B cell (primary cell): ENCODE results near the gene TSSK2. TPM values are rescaled to one million over a fixed set of nuclear protein-coding genes. Genes with fewer than 3 reads are reported as not detected.

Experiments used
- ATAC-seq: fragments of 200-7000 bp; cut with Tn5 transposase; one replicate; pipeline ENCODE4 v1.10.0; 2021; ENCODE audit warnings: low read depth, mild to moderate bottlenecking, moderate number of reproducible peaks, moderate library complexity
- CTCF ChIA-PET: fragments of 350-600 bp; sonication (Branson Sonifier 250); formaldehyde crosslinking; loops from one replicate; lab custom pipeline; 2021; ENCODE audit warnings: antibody characterized with exemption, inconsistent platforms; lab: Charles Lee
- POLR2A ChIA-PET: fragments of 350-600 bp; sonication (Branson Sonifier 250); formaldehyde crosslinking; loops from one replicate; lab custom pipeline; 2021; ENCODE audit warnings: antibody characterized with exemption; lab: Charles Lee
- DNase-seq: peaks from one replicate; pipeline ENCODE4 v3.0.0; 2013
- H2AFZ ChIP-seq: 2 replicates; pipeline ENCODE4 v1.6.1; 2012; ENCODE audit warnings: mild to moderate bottlenecking, low read depth, low read length; ENCODE audit not compliant: insufficient read depth, poor library complexity, severe bottlenecking
- H3K27ac ChIP-seq, 2 donors: 1 replicate in 1 of 2; 2 replicates in 1 of 2; pipeline ENCODE4 v1.5.1; 2012 to 2013; ENCODE audit warnings: low read length in 2 of 2, mild to moderate bottlenecking in 2 of 2, moderate library complexity in 1 of 2
- H3K27me3 ChIP-seq, 4 experiments: fragments of 200-600 bp in 1 of 4; sonication (generic) in 1 of 4; replicated peaks in 1 of 4; 1 replicate in 2 of 4; 2 replicates in 2 of 4; pipeline versions ENCODE4 v1.6.1 to v1.7.0; 2013 to 2016; ENCODE audit warnings: low read length in 3 of 4, mild to moderate bottlenecking in 2 of 4, mixed read lengths in 1 of 4, moderate library complexity in 1 of 4; ENCODE audit not compliant: insufficient read depth in 4 of 4, control insufficient read depth in 3 of 4; ENCODE audit errors: control extremely low read depth in 1 of 4
- H3K36me3 ChIP-seq, 2 experiments: replicated peaks in 1 of 2; 1 replicate in 1 of 2; 2 replicates in 1 of 2; pipeline versions ENCODE4 v1.6.1 to v1.7.1; 2013; ENCODE audit warnings: low read length in 1 of 2; ENCODE audit not compliant: insufficient read depth in 2 of 2, control insufficient read depth in 1 of 2; ENCODE audit errors: control extremely low read depth in 1 of 2, extremely low read depth in 1 of 2
- H3K4me1 ChIP-seq, 2 donors: fragments of 200-600 bp in 1 of 2; sonication (generic) in 1 of 2; 1 replicate in 1 of 2; 2 replicates in 1 of 2; pipeline versions ENCODE4 v1.5.1 to v1.6.1; 2013 to 2017; ENCODE audit warnings: low read length in 2 of 2; ENCODE audit not compliant: control insufficient read depth in 2 of 2, insufficient read depth in 2 of 2
- H3K4me2 ChIP-seq: replicated peaks from 2 replicates; pipeline ENCODE3; 2012; ENCODE audit warnings: mild to moderate bottlenecking, low read depth, low read length; ENCODE audit not compliant: poor library complexity, severe bottlenecking
- H3K4me3 ChIP-seq, 5 experiments: fragments of 200-600 bp in 1 of 5; sonication (generic) in 1 of 5; 1 replicate in 3 of 5; 2 replicates in 2 of 5; pipeline versions ENCODE4 v1.5.1 to v1.7.0; 2011 to 2016; ENCODE audit warnings: low read length in 4 of 5, mild to moderate bottlenecking in 4 of 5, low read depth in 2 of 5, control low read depth in 1 of 5, moderate library complexity in 1 of 5; ENCODE audit not compliant: insufficient read depth in 1 of 5; ENCODE audit errors: control extremely low read depth in 1 of 5, extremely low read depth in 1 of 5
- H3K79me2 ChIP-seq: fragments of 200-600 bp; sonication (generic); one replicate; pipeline ENCODE4 v1.6.0; 2016; ENCODE audit warnings: low read length; ENCODE audit not compliant: control insufficient read depth, insufficient read depth
- H3K9ac ChIP-seq: fragments of 200-600 bp; sonication (generic); 2 replicates; pipeline ENCODE4 v1.6.1; 2017; ENCODE audit warnings: mild to moderate bottlenecking, low read length, moderate library complexity
- H3K9me3 ChIP-seq, 3 donors: one replicate each; pipeline versions ENCODE4 v1.6.1 to v1.7.1; 2013; ENCODE audit warnings: low read length in 2 of 3; ENCODE audit not compliant: control insufficient read depth in 2 of 3, insufficient read depth in 1 of 3; ENCODE audit errors: control extremely low read depth in 1 of 3
- H4K20me1 ChIP-seq: 2 replicates; pipeline ENCODE4 v1.6.0; 2012; ENCODE audit warnings: mild to moderate bottlenecking, low read length; ENCODE audit not compliant: insufficient read depth, control insufficient read depth, poor library complexity, severe bottlenecking
- H3K27ac Mint-ChIP-seq: one replicate; pipeline ENCODE4 v1.8.0; 2021; ENCODE audit warnings: mixed read lengths
- H3K27me3 Mint-ChIP-seq: one replicate; pipeline ENCODE4 v1.8.0; 2021; ENCODE audit warnings: mixed read lengths
- H3K4me1 Mint-ChIP-seq: one replicate; pipeline ENCODE4 v1.8.0; 2021; ENCODE audit warnings: mixed read lengths
- H3K4me3 Mint-ChIP-seq: one replicate; pipeline ENCODE4 v1.8.0; 2021; ENCODE audit warnings: mixed read lengths
- H3K9me3 Mint-ChIP-seq: one replicate; pipeline ENCODE4 v1.8.0; 2022; ENCODE audit warnings: mixed read lengths; ENCODE audit not compliant: insufficient read depth
- EZH2 ChIP-seq: IDR thresholded peaks from 2 replicates; pipeline ENCODE4 v1.6.1; 2012; ENCODE audit warnings: borderline replicate concordance, low read depth, mild to moderate bottlenecking, moderate library complexity, low read length; ENCODE audit not compliant: insufficient read depth, poor library complexity, severe bottlenecking
- WGBS: methylation state at CpG from one replicate; pipeline ENCODE4 v1.1.5; 2013; ENCODE audit warnings: missing lambda C conversion rate; ENCODE audit not compliant: insufficient coverage; 5-methylcytosine and 5-hydroxymethylcytosine counted together
- intact Hi-C: fragments of 100-400 bp; cut with micrococcal nuclease; formaldehyde crosslinking; loops from one replicate; pipeline ENCODE4 v1.10.0; 2022
- polyA minus RNA-seq: library from RNA; depleted of rRNA, polyadenylated mRNA; stranded (reverse); fragments of >200 nt; gene quantifications from 2 replicates; pipeline ENCODE4 v1.2.3, GENCODE V29; 2012
- polyA plus RNA-seq: library from polyadenylated mRNA; depleted of rRNA; stranded (reverse); fragments of >200 nt; gene quantifications from 2 replicates; pipeline ENCODE4 v1.2.3, GENCODE V29; 2012
- total RNA-seq, 2 donors: library from RNA; stranded (reverse); fragments of 120-200 nt in 1 of 2; gene quantifications; 1 replicate in 1 of 2; 2 replicates in 1 of 2; pipeline versions ENCODE4 v1.2.3 to v1.2.4, GENCODE V29; 2013 to 2022
- TF ChIP-seq, protein P1 (sequence below): fragments of 200-600 bp; IDR thresholded peaks from one replicate; pipeline ENCODE4 v1.8.0; 2022; ENCODE audit warnings: antibody characterized with exemption, mild to moderate bottlenecking

The TSSK2 gene
- total RNA-seq (not detected in 2 replicates), polyA plus RNA-seq (0.15 and 0.17 TPM in 2 replicates), polyA minus RNA-seq (not detected in 2 replicates)
- not detected for total RNA-seq (2013)

- no peak within 1 kb of the TSS for H3K4me3 ChIP-seq
- Mint-ChIP-seq H3K27me3 (no peaks in the 10 kb centered on the region), H3K4me3 (no peak within 1 kb of the TSS), H3K4me1 (no peaks in the 10 kb centered on the region), H3K27ac (no peak within 1 kb of the TSS), H3K9me3 (no peaks in the 10 kb centered on the region)
- H3K9ac ChIP-seq: no peak within 1 kb of the TSS
- ChIA-PET POLR2A (no interaction called here), CTCF (no interaction called here)
- no peak within 1 kb of the TSS for H3K4me2 ChIP-seq
- ATAC-seq: no peak
- no peaks in the 10 kb centered on the region for H3K79me2 ChIP-seq
- H3K4me1 ChIP-seq: no peaks in the 10 kb centered on the region
- no peak for DNase-seq
- H3K27ac ChIP-seq: no peak within 1 kb of the TSS
- H2AFZ ChIP-seq: no peak within 1 kb of the TSS
- 94% methylated on average over 26 of the region's 27 CpGs for WGBS
- H3K27me3 ChIP-seq: no peaks in the 10 kb centered on the region
- intact Hi-C loops: no loop called here
- TF ChIP-seq, protein P1, sequence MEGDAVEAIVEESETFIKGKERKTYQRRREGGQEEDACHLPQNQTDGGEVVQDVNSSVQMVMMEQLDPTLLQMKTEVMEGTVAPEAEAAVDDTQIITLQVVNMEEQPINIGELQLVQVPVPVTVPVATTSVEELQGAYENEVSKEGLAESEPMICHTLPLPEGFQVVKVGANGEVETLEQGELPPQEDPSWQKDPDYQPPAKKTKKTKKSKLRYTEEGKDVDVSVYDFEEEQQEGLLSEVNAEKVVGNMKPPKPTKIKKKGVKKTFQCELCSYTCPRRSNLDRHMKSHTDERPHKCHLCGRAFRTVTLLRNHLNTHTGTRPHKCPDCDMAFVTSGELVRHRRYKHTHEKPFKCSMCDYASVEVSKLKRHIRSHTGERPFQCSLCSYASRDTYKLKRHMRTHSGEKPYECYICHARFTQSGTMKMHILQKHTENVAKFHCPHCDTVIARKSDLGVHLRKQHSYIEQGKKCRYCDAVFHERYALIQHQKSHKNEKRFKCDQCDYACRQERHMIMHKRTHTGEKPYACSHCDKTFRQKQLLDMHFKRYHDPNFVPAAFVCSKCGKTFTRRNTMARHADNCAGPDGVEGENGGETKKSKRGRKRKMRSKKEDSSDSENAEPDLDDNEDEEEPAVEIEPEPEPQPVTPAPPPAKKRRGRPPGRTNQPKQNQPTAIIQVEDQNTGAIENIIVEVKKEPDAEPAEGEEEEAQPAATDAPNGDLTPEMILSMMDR: no peak
- TF ChIP-seq EZH2: no peak
- peaks cover 0 to 20% of the 10 kb centered on the region in 2 experiments for H3K36me3 ChIP-seq
- H3K9me3 ChIP-seq: no peaks in the 10 kb centered on the region
- H4K20me1 ChIP-seq: no peaks in the 10 kb centered on the region
Observed at GRCh38 chr22:19130959-19131684, at the start of gene TSSK2. TSSK2 (plus strand) TSS chr22:19131308; CDS start chr22:19131400, 92 bp downstream.

GRCh38 chr22:19081351-19081750 is 49.8 kb upstream of the TSSK2 start:
- Mint-ChIP-seq H3K27me3 (no peaks in the 10 kb centered on the region), H3K9me3 (no peaks in the 10 kb centered on the region), H3K4me1 (peaks cover 25% of the 10 kb centered on the region), H3K27ac (no peak overlapping the region), H3K4me3 (no peak overlapping the region)
- Histone ChIP-seq H3K27me3 (no peaks in the 10 kb centered on the region), H3K4me2 (no peak overlapping the region), H3K36me3 (peaks cover 8 to 27% of the 10 kb centered on the region in 2 experiments), H3K27ac (no peak overlapping the region), H3K4me1 (peaks cover 10 to 18% of the 10 kb centered on the region in 2 donors), H3K79me2 (peaks cover 43% of the 10 kb centered on the region), H3K9me3 (no peaks in the 10 kb centered on the region), H2AFZ (no peak overlapping the region), H3K9ac (no peak overlapping the region), H4K20me1 (peaks cover 42% of the 10 kb centered on the region), H3K4me3 (no peak overlapping the region)
- no peak for TF ChIP-seq EZH2
- TF ChIP-seq, protein P1: no peak
- POLR2A ChIA-PET: no interaction called here
- DNase-seq (no peak), ATAC-seq (no peak)
- WGBS: no CpG with 5 or more reads among the region's 3 CpGs
- intact Hi-C loops: no loop called here
- CTCF ChIA-PET: interaction anchor here (0.7 kb wide), 1 partner anchor 852 kb away, joined by 3 read pairs; no protein-coding TSS in a partner anchor
